NCI-H2196 treated with DMSO at 0.1 percent for 48 hours (cell line): Measurements from ENCODE around the gene ATP13A4.

Source experiments
- DNase-seq: peaks from one replicate; lab custom pipeline; 2025; ENCODE audit not compliant: unreplicated experiment; lab: John Stamatoyannopoulos, UW

Gene ATP13A4

GRCh38 chr3:193407688-193408087 is 147.0 kb downstream of the ATP13A4 start:
- DNase-seq = no peak

GRCh38 chr3:193407112-193407511 is 147.6 kb downstream of the ATP13A4 start:
- no peak for DNase-seq

GRCh38 chr3:193403307-193403706 is 151.4 kb downstream of the ATP13A4 start:
- DNase-seq = no peak

GRCh38 chr3:193400304-193400703 is 154.4 kb downstream of the ATP13A4 start:
- peak; percentile 53 for DNase-seq

DNA sequence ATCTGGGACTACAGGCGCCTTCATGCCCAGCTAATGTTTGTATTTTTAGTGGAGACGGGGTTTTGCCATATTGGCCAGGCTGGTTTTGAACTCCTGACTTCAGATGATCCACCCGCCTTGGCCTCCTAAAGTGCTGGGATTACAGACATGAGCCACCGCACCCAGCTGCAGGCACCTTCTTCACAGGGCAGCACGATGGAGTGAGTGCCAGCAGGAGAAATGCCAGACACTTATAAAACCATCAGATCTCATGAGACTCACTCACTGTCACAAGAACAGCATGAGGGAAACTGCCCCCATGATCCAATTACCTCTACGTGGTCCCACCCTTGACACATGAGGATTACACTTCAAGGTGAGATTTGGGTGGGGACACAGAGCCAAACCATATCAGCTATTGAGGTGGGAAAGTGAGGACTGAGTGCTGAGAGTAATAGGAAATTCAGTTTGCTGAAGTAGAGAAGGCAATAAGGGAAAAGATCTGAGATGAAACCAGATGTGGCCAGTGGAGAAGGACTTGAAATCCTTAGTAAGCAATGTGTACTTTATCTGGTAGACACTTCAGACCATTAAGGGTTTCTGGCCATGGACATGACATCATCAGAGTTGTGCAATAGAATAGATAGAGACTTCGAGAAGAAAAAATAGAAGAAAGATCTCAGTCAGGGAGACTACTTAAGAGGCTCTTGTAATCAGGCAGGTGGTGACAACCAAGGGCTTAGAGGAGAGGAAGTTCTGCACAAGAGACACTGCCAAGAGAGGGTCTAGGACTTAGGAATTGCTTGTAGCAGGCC is 158.0 kb downstream of the ATP13A4 start:
- no peak for DNase-seq

GRCh38 chr3:193391902-193392301 is 162.8 kb downstream of the ATP13A4 start:
- DNase-seq = peak; percentile 7

DNA sequence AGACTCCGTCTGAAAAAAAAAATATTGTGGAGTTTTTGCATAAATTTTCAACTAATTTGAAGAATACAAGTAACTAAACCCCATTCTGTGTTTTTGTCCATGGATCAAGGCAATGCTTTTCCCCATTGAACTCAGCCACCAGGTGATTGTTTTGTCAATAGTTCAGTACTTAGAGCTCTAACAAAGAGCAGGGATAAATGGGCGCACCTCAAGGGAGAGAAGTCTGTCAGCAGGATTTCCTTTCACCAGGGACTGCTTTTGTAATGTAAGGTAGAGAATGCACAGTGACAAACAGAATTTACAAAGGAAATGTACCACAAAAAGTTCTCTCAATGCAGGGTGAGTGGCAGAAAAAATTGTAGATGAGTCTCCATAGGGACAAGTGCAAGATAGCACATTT is 165.4 kb downstream of the ATP13A4 start:
- no peak for DNase-seq

GRCh38 chr3:193388361-193388760 is 166.3 kb downstream of the ATP13A4 start:
- DNase-seq = no peak

DNA sequence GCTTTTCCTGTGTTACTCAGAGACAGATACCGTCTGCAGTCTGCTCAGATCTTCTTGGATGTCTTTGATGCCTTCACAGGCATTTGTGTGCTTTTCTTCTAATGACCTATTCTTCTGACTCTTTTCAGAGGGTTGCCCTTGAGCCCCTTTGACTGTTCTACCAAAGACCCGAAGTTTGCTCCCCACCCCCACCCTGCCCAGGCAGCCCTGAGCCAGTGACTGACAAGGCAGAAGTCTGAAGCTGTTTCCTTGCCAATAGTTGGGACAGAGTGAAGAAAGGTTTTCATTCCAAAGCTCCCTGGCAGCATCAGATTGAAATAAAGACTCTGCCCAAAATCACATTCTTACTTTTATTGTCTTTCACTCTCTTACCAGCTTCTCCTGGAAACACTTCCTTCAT is 167.1 kb downstream of the ATP13A4 start:
- no peak for DNase-seq

DNA sequence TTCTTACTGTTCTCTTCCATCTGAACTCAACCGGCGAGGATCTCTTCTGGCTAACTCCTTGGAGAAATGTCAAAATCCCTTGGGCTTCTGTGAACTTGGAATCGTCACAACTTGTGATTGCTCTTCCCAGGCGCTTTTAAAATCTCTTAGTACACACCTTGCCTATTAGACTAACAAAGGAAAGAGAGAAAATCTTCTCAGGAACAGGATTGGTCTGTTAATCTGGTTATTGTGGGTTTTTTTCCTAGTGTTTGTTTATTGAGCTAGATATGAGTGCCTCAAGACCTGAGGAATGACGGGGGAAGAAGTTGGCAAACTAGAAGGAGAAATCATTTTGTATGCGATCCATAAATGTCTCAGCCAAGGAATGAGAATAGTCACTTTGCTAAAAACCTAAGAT is 176.0 kb downstream of the ATP13A4 start, which contains the start of gene ATP13A5:
TSS of gene ATP13A5 (minus strand) at position 48 of the 400 bp plus-strand sequence. CDS start at position 20, 28 bp downstream.
- no peak for DNase-seq

DNA sequence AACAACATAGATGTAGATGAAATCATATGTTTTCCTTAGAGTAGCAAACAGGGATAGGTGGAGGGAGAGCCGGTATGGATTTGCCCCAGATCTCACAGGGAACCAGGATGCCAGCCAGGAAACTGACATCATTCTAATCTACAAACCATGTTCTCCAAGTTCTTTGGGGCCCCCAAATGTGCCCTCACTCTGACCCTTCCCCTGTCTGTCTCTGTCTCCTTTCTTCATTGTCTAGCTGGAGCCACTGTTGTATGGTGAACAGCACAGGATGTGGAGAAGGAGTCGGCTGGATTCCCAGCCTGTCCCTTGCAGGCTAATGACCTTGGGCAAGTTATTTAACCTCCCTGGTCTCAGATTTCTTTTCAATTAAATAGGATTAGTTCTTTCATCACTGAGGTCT is 177.1 kb downstream of the ATP13A4 start:
- no peak for DNase-seq

GRCh38 chr3:193375614-193376013 is 179.1 kb downstream of the ATP13A4 start:
- no peak for DNase-seq

- DNase-seq = no peak
Measured at GRCh38 chr3:193372783-193373182, 181.9 kb downstream of the ATP13A4 start.

GRCh38 chr3:193367868-193368267 is 186.8 kb downstream of the ATP13A4 start:
- DNase-seq = no peak

DNA sequence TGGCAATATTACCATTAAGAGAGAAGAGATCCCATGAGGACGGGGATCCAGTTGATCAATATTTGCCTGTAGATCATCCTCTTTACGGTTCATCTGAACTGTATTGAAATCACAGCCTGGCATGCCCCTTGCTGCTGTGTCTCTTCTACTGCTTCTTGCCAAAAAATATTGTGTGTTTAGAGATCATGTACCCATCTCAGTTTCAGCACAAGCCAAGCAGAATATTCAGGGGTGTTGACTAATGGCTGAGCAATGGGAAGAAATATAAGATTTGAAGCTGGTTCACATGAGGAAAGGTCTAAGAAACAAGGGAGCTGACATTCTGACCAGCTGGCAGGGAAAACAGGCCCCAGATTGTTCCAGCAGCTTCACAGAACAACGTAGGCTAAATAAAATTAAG is 197.4 kb downstream of the ATP13A4 start:
- no peak for DNase-seq

GRCh38 chr3:193354423-193354822 is 200.3 kb downstream of the ATP13A4 start:
- no peak for DNase-seq
